K562 (cell line): Measurements from ENCODE around the gene HSD11B1L. TPM values are rescaled to one million over a fixed set of nuclear protein-coding genes. Genes with fewer than 3 reads are reported as not detected.

Experiments
- ATF6 ChIP-seq: sonication (generic); formaldehyde crosslinking; IDR thresholded peaks from 2 replicates; pipeline ENCODE4 v1.4.0; 2020; ENCODE audit warnings: mild to moderate bottlenecking, missing genetic modification reagents
- HDAC6 ChIP-seq: IDR thresholded peaks from 2 replicates; pipeline ENCODE4 v1.6.1; 2012; ENCODE audit warnings: low read depth, mild to moderate bottlenecking, control low read depth, inconsistent platforms, low read length, moderate library complexity
- IRF2 ChIP-seq: sonication (generic); formaldehyde crosslinking; IDR thresholded peaks from 2 replicates; pipeline ENCODE4 v1.8.1; 2022; ENCODE audit warnings: mild to moderate bottlenecking, missing genetic modification reagents
- MAFG ChIP-seq: fragments of 450-650 bp; conservative IDR thresholded peaks from 2 replicates; pipeline ENCODE4 v1.6.1; 2016; ENCODE audit warnings: missing genetic modification characterization, missing compliant biosample characterization
- MED1 ChIP-seq: sonication (generic); formaldehyde crosslinking; IDR thresholded peaks from 2 replicates; pipeline ENCODE4 v1.8.1; 2023; ENCODE audit warnings: missing genetic modification reagents, borderline replicate concordance
- NFATC3 ChIP-seq: fragments of 450-650 bp; IDR thresholded peaks from 2 replicates; pipeline ENCODE4 v1.6.1; 2017; ENCODE audit warnings: mild to moderate bottlenecking
- NFRKB ChIP-seq: fragments of 450-650 bp; IDR thresholded peaks from 2 replicates; pipeline ENCODE4 v1.6.1; 2016; ENCODE audit warnings: low read depth
- PCBP2 ChIP-seq: fragments of 200-400 bp; formaldehyde crosslinking; IDR thresholded peaks from 2 replicates; pipeline ENCODE4 v1.6.1; 2018; ENCODE audit warnings: low read length, low read depth, mild to moderate bottlenecking, moderate library complexity; ENCODE audit not compliant: poor library complexity, severe bottlenecking
- TAF9B ChIP-seq: fragments of 450-650 bp; IDR thresholded peaks from 2 replicates; pipeline ENCODE4 v1.6.1; 2018; ENCODE audit warnings: mild to moderate bottlenecking; ENCODE audit not compliant: partially characterized antibody
- XRCC3 ChIP-seq: fragments of 450-650 bp; IDR thresholded peaks from 2 replicates; pipeline ENCODE4 v1.6.1; 2017; ENCODE audit warnings: mild to moderate bottlenecking, moderate library complexity
- ZNF143 ChIP-seq: sonication (generic); formaldehyde crosslinking; IDR thresholded peaks from 2 replicates; pipeline ENCODE4 v1.9.0; 2022; ENCODE audit warnings: mild to moderate bottlenecking, missing genetic modification reagents
- ZNF217 ChIP-seq: sonication (generic); formaldehyde crosslinking; IDR thresholded peaks from 2 replicates; pipeline ENCODE4 v1.8.0; 2022; ENCODE audit warnings: mild to moderate bottlenecking, missing genetic modification reagents
- ZNF407 ChIP-seq: fragments of 450-650 bp; IDR thresholded peaks from 2 replicates; pipeline ENCODE4 v1.6.1; 2016; ENCODE audit warnings: low read depth
- ZNF589 ChIP-seq: fragments of 200-800 bp; sonication (Bioruptor generic); IDR thresholded peaks from 2 replicates; pipeline ENCODE4 v1.6.1; 2016; ENCODE audit warnings: low read depth, missing genetic modification characterization, missing compliant biosample characterization
- polyA plus RNA-seq, 8 experiments: library from polyadenylated mRNA; depleted of rRNA in 4 of 8; stranded (reverse) in 5 of 8; unstranded in 3 of 8; fragments of >200 nt; fragmentation: Nextera tagmentation in 2 of 8; fragmentation: Illumina TruSeq in 1 of 8; extraction: Ambion mirVana in 2 of 8; extraction: Trizol in 1 of 8; gene quantifications; 2 replicates each; pipeline versions ENCODE4 v1.2.1 to v1.2.3, GENCODE V29; 2011 to 2014; ENCODE audit warnings: inconsistent platforms in 1 of 8, missing spikeins in 1 of 8
- total RNA-seq, 7 experiments: library from RNA; depleted of rRNA in 6 of 7; stranded (reverse); fragments of >200 nt in 6 of 7; fragmentation: Illumina TruSeq in 2 of 7; extraction: Trizol in 2 of 7; gene quantifications; 2 replicates each; pipeline versions ENCODE4 v1.2.1 to v1.2.3, GENCODE V29; 2011 to 2021; ENCODE audit warnings: low replicate concordance in 1 of 7
- TF ChIP-seq, protein P1 (sequence below): fragments of 450-650 bp; formaldehyde crosslinking; IDR thresholded peaks from 2 replicates; pipeline ENCODE4 v1.4.0; 2020; ENCODE audit warnings: mild to moderate bottlenecking, moderate library complexity
- TF ChIP-seq, protein P2 (sequence below): fragments of 250-450 bp; sonication (Bioruptor Pico); IDR thresholded peaks from 2 replicates; pipeline ENCODE4 v1.6.1; 2021; ENCODE audit warnings: mild to moderate bottlenecking

Gene HSD11B1L
- total and polyA plus RNA-seq, 9 of the 15 experiments (the other 6 are each of a cell fraction or from before 2014, with no cell fraction given): 0.31 to 7.7 (median 2.3) TPM

DNA sequence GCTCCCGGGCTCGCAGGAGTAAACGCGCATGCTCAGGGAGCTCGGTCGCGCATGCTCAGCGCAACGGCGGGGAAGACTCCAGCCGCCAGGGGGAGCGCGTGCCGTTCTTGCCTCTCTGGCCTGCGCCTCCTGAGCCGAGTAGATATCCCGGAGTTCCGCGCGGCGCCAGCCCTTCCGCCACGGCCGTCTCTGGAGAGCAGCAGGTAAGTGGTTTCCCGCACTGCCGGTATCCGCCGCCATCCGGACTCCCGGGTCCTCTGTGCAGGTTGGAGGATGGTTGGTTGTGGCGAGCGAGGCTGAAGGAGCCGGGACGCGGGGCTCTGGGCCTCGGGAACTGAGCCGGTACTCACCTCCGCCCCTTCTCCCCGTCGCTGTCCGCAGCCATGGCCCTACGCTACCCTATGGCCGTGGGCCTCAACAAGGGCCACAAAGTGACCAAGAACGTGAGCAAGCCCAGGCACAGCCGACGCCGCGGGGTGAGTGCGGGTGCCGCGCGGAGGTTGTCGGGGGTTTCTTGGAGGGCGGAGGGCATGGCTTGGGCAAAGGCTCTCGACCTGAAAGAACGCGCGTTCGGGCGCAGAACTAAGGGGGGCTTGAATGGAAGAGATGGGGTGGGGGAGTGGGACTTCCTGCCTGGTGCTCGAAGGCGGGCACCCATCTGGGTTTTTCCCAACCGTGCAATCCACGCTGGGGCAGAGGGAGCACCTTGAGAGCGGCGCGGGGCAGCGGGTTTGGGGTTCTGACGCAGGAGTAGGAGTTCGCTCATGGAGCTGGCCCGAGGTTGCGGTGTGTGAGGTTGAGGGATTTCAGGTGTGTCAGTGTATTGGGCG lies 9.5 kb downstream of the HSD11B1L start, which contains the start of gene RPL36 (continued):
- peak; percentile 90 for TF ChIP-seq ATF6 (CRISPR knock-in tag)
- TF ChIP-seq MED1 (CRISPR knock-in tag): no peak
- TF ChIP-seq, protein P1, sequence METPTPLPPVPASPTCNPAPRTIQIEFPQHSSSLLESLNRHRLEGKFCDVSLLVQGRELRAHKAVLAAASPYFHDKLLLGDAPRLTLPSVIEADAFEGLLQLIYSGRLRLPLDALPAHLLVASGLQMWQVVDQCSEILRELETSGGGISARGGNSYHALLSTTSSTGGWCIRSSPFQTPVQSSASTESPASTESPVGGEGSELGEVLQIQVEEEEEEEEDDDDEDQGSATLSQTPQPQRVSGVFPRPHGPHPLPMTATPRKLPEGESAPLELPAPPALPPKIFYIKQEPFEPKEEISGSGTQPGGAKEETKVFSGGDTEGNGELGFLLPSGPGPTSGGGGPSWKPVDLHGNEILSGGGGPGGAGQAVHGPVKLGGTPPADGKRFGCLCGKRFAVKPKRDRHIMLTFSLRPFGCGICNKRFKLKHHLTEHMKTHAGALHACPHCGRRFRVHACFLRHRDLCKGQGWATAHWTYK (CRISPR knock-in tag): no peak; the same call in 1 of the 2 replicates
- TF ChIP-seq NFATC3: no peak
- TF ChIP-seq XRCC3: no peak
- TF ChIP-seq HDAC6: no peak
- no peak for TF ChIP-seq PCBP2
- no peak for TF ChIP-seq ZNF589 (CRISPR knock-in tag)
- TF ChIP-seq TAF9B: peak; percentile 99
- TF ChIP-seq, protein P2, sequence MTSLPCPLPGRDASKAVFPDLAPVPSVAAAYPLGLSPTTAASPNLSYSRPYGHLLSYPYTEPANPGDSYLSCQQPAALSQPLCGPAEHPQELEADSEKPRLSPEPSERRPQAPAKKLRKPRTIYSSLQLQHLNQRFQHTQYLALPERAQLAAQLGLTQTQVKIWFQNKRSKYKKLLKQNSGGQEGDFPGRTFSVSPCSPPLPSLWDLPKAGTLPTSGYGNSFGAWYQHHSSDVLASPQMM (CRISPR knock-in tag): no peak
- TF ChIP-seq ZNF407: no peak
- TF ChIP-seq ZNF143 (CRISPR knock-in tag): peak; percentile 76
- TF ChIP-seq ZNF217 (CRISPR knock-in tag): no peak
- TF ChIP-seq NFRKB: peak; percentile 76
- no peak for TF ChIP-seq IRF2 (CRISPR knock-in tag)
- no peak for TF ChIP-seq MAFG (tag)
